K562 (cell line): Measurements from ENCODE around the gene DDAH2. TPM values are rescaled to one million over a fixed set of nuclear protein-coding genes. Genes with fewer than 3 reads are reported as not detected.
A peak's percentile ranks its signal among the peaks of the same experiment; 100 is the strongest.

Experiments
- ARID1B ChIP-seq: fragments of 450-650 bp; IDR thresholded peaks from 2 replicates; pipeline ENCODE4 v1.6.1; 2016; ENCODE audit warnings: antibody characterized with exemption, mild to moderate bottlenecking, inconsistent platforms
- ARID2 ChIP-seq: fragments of 450-650 bp; IDR thresholded peaks from 2 replicates; pipeline ENCODE4 v1.6.1; 2017; ENCODE audit warnings: antibody characterized with exemption, mild to moderate bottlenecking
- BCOR ChIP-seq: fragments of 450-650 bp; IDR thresholded peaks from 2 replicates; pipeline ENCODE4 v1.6.1; 2016
- CBX3 ChIP-seq, 2 experiments: IDR thresholded peaks; 1 replicate in 1 of 2; 2 replicates in 1 of 2; pipeline ENCODE4 v1.6.1; 2012; ENCODE audit warnings: inconsistent platforms in 2 of 2, low read length in 2 of 2, borderline replicate concordance in 1 of 2, control low read depth in 1 of 2
- EP300 ChIP-seq: IDR thresholded peaks from 2 replicates; pipeline ENCODE4 v1.6.1; 2012; ENCODE audit warnings: low read length, improper control_type of control experiment
- MTA2 ChIP-seq: fragments of 450-650 bp; IDR thresholded peaks from 2 replicates; pipeline ENCODE4 v1.6.1; 2016; ENCODE audit warnings: low read depth
- MXI1 ChIP-seq: IDR thresholded peaks from 2 replicates; pipeline ENCODE4 v1.6.1; 2011; ENCODE audit warnings: low read depth, mild to moderate bottlenecking, improper control_type of control experiment, low read length
- SRF ChIP-seq, 2 experiments: fragments of 250-450, 450-650 bp in 1 of 2; sonication (Bioruptor Pico) in 1 of 2; sonication (generic) in 1 of 2; formaldehyde crosslinking; IDR thresholded peaks; 2 replicates each; pipeline versions ENCODE4 v1.5.0 to v1.5.1; 2020 to 2022; ENCODE audit warnings: mild to moderate bottlenecking in 1 of 2, missing genetic modification reagents in 1 of 2
- TRIM28 ChIP-seq: fragments of 450-650 bp; IDR thresholded peaks from 2 replicates; pipeline ENCODE4 v1.6.1; 2017
- polyA plus RNA-seq, 8 experiments: library from polyadenylated mRNA; depleted of rRNA in 4 of 8; stranded (reverse) in 5 of 8; unstranded in 3 of 8; fragments of >200 nt; fragmentation: Nextera tagmentation in 2 of 8; fragmentation: Illumina TruSeq in 1 of 8; extraction: Ambion mirVana in 2 of 8; extraction: Trizol in 1 of 8; gene quantifications; 2 replicates each; pipeline versions ENCODE4 v1.2.1 to v1.2.3, GENCODE V29; 2011 to 2014; ENCODE audit warnings: inconsistent platforms in 1 of 8, missing spikeins in 1 of 8
- total RNA-seq, 7 experiments: library from RNA; depleted of rRNA in 6 of 7; stranded (reverse); fragments of >200 nt in 6 of 7; fragmentation: Illumina TruSeq in 2 of 7; extraction: Trizol in 2 of 7; gene quantifications; 2 replicates each; pipeline versions ENCODE4 v1.2.1 to v1.2.3, GENCODE V29; 2011 to 2021; ENCODE audit warnings: low replicate concordance in 1 of 7
- TF ChIP-seq, protein P1 (sequence below): sonication (generic); formaldehyde crosslinking; IDR thresholded peaks from 2 replicates; pipeline ENCODE4 v1.8.1; 2023; ENCODE audit warnings: mild to moderate bottlenecking, missing genetic modification reagents
- TF ChIP-seq, protein P2 (sequence below): fragments of 250-450 bp; sonication (Bioruptor Pico); IDR thresholded peaks from 2 replicates; pipeline ENCODE4 v1.4.0; 2020; ENCODE audit warnings: mild to moderate bottlenecking, moderate library complexity, borderline replicate concordance
- TF ChIP-seq, protein P3 (sequence below): fragments of 450-650 bp; IDR thresholded peaks from 2 replicates; pipeline ENCODE4 v1.6.1; 2016; ENCODE audit warnings: antibody characterized with exemption
- TF ChIP-seq, protein P4 (sequence below): fragments of 150-350 bp; IDR thresholded peaks from 2 replicates; pipeline ENCODE4 v1.6.1; 2014; ENCODE audit warnings: low read depth, mild to moderate bottlenecking, low read length, borderline replicate concordance
- TF ChIP-seq, protein P5 (sequence below): sonication (generic); formaldehyde crosslinking; IDR thresholded peaks from 2 replicates; pipeline ENCODE4 v1.9.0; 2022; ENCODE audit warnings: mild to moderate bottlenecking, missing genetic modification reagents
- TF ChIP-seq, protein P6 (sequence below): fragments of 250-450 bp; sonication (Bioruptor Pico); IDR thresholded peaks from 2 replicates; pipeline ENCODE4 v1.4.0; 2020; ENCODE audit warnings: mild to moderate bottlenecking

Gene DDAH2
- total and polyA plus RNA-seq, 9 of the 15 experiments (the other 6 are each of a cell fraction or from before 2014, with no cell fraction given) = 1.8 to 45.4 (median 21.4) TPM

DNA sequence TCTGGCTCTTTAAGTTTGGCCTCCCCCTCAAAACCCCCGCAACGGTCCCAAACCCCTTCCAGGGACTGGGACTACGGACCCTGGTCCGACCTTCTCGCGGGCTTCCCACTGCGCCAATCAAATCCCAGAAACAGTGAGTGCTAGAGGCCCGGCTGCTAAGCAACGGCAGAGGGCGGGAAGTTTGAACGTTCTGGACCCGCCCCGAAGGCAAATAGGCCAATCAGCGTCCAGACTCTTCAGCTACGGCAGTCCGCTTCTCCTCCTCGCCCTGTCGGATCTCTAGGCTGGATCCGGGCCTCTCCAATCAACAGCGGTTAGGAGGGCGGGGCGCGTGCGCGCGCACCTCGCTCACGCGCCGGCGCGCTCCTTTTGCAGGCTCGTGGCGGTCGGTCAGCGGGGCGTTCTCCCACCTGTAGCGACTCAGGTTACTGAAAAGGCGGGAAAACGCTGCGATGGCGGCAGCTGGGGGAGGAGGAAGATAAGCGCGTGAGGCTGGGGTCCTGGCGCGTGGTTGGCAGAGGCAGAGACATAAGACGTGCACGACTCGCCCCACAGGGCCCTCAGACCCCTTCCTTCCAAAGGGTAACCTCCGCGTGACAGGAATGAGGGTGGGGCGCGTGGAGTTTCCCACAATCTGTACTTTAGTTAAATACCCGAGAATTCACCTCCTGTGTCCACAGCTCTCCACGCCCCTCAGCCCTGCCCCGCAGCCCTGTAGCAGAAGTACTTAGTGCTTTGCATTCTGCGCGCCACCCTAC is 10.7 kb upstream of the DDAH2 start, which contains the start of gene MSH5 (continued):
- TF ChIP-seq, protein P1, sequence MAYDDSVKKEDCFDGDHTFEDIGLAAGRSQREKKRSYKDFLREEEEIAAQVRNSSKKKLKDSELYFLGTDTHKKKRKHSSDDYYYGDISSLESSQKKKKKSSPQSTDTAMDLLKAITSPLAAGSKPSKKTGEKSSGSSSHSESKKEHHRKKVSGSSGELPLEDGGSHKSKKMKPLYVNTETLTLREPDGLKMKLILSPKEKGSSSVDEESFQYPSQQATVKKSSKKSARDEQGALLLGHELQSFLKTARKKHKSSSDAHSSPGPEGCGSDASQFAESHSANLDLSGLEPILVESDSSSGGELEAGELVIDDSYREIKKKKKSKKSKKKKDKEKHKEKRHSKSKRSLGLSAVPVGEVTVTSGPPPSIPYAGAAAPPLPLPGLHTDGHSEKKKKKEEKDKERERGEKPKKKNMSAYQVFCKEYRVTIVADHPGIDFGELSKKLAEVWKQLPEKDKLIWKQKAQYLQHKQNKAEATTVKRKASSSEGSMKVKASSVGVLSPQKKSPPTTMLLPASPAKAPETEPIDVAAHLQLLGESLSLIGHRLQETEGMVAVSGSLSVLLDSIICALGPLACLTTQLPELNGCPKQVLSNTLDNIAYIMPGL (CRISPR knock-in tag) = peak; percentile 96
- peak in 1 of 2 experiments; percentile 66; a peak in 2 of 4 replicates for TF ChIP-seq SRF (CRISPR knock-in tag; IDR thresholded peaks at IDR 0.05)
- no peak for TF ChIP-seq ARID1B
- TF ChIP-seq, protein P2, sequence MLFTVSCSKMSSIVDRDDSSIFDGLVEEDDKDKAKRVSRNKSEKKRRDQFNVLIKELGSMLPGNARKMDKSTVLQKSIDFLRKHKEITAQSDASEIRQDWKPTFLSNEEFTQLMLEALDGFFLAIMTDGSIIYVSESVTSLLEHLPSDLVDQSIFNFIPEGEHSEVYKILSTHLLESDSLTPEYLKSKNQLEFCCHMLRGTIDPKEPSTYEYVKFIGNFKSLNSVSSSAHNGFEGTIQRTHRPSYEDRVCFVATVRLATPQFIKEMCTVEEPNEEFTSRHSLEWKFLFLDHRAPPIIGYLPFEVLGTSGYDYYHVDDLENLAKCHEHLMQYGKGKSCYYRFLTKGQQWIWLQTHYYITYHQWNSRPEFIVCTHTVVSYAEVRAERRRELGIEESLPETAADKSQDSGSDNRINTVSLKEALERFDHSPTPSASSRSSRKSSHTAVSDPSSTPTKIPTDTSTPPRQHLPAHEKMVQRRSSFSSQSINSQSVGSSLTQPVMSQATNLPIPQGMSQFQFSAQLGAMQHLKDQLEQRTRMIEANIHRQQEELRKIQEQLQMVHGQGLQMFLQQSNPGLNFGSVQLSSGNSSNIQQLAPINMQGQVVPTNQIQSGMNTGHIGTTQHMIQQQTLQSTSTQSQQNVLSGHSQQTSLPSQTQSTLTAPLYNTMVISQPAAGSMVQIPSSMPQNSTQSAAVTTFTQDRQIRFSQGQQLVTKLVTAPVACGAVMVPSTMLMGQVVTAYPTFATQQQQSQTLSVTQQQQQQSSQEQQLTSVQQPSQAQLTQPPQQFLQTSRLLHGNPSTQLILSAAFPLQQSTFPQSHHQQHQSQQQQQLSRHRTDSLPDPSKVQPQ (CRISPR knock-in tag) = peak; percentile 72; the same call in 1 of the 2 replicates
- TF ChIP-seq MTA2 = no peak
- TF ChIP-seq BCOR = peak; percentile 48; the same call in 1 of the 2 replicates
- TF ChIP-seq CBX3 (IDR thresholded peaks at IDR 0.05; ENCODE audit: borderline replicate concordance in 1 of 2, low read length in 2 of 2) = peak in 1 of 2 experiments; percentile 97; a peak in 1 of 3 replicates
- TF ChIP-seq, protein P3, sequence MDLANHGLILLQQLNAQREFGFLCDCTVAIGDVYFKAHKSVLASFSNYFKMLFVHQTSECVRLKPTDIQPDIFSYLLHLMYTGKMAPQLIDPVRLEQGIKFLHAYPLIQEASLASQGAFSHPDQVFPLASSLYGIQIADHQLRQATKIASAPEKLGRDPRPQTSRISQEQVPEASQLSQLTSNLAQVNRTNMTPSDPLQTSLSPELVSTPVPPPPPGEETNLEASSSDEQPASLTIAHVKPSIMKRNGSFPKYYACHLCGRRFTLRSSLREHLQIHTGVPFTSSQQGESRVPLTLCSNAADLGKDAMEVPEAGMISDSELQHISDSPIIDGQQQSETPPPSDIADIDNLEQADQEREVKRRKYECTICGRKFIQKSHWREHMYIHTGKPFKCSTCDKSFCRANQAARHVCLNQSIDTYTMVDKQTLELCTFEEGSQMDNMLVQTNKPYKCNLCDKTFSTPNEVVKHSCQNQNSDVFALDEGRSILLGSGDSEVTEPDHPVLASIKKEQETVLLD = peak; percentile 94
- peak; percentile 62; the same call in 1 of the 2 replicates for TF ChIP-seq TRIM28
- TF ChIP-seq, protein P4, sequence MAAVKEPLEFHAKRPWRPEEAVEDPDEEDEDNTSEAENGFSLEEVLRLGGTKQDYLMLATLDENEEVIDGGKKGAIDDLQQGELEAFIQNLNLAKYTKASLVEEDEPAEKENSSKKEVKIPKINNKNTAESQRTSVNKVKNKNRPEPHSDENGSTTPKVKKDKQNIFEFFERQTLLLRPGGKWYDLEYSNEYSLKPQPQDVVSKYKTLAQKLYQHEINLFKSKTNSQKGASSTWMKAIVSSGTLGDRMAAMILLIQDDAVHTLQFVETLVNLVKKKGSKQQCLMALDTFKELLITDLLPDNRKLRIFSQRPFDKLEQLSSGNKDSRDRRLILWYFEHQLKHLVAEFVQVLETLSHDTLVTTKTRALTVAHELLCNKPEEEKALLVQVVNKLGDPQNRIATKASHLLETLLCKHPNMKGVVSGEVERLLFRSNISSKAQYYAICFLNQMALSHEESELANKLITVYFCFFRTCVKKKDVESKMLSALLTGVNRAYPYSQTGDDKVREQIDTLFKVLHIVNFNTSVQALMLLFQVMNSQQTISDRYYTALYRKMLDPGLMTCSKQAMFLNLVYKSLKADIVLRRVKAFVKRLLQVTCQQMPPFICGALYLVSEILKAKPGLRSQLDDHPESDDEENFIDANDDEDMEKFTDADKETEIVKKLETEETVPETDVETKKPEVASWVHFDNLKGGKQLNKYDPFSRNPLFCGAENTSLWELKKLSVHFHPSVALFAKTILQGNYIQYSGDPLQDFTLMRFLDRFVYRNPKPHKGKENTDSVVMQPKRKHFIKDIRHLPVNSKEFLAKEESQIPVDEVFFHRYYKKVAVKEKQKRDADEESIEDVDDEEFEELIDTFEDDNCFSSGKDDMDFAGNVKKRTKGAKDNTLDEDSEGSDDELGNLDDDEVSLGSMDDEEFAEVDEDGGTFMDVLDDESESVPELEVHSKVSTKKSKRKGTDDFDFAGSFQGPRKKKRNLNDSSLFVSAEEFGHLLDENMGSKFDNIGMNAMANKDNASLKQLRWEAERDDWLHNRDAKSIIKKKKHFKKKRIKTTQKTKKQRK = peak; percentile 87
- TF ChIP-seq, protein P5, sequence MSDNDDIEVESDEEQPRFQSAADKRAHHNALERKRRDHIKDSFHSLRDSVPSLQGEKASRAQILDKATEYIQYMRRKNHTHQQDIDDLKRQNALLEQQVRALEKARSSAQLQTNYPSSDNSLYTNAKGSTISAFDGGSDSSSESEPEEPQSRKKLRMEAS (CRISPR knock-in tag) = peak; percentile 100
- TF ChIP-seq, protein P6, sequence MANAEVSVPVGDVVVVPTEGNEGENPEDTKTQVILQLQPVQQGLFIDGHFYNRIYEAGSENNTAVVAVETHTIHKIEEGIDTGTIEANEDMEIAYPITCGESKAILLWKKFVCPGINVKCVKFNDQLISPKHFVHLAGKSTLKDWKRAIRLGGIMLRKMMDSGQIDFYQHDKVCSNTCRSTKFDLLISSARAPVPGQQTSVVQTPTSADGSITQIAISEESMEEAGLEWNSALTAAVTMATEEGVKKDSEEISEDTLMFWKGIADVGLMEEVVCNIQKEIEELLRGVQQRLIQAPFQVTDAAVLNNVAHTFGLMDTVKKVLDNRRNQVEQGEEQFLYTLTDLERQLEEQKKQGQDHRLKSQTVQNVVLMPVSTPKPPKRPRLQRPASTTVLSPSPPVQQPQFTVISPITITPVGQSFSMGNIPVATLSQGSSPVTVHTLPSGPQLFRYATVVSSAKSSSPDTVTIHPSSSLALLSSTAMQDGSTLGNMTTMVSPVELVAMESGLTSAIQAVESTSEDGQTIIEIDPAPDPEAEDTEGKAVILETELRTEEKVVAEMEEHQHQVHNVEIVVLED (CRISPR knock-in tag) = peak; percentile 54
- peak; percentile 89 for TF ChIP-seq MXI1
- peak; percentile 71 for TF ChIP-seq EP300
- 0 out of 2 replicates have a peak, but pooled peaks have one; percentile 39 for TF ChIP-seq ARID2
